Inflammatory macrophage (primary cell): ENCODE results near the gene KRT35.
A peak's percentile ranks its signal among the peaks of the same experiment; 100 is the strongest.

Experiments used
- DNase-seq, 2 donors: peaks; one replicate each; pipeline ENCODE4 v3.0.0-alpha.2; 2020 to 2022

The KRT35 gene

GRCh38 chr17:41486809-41487530, 6.0 kb upstream of the KRT35 start:
- peak; percentile 43 to 45 for DNase-seq

- DNase-seq, result no peak
These were observed 5.4 kb upstream of the KRT35 start for GRCh38 chr17:41486316-41486715.

- no peak for DNase-seq
These were observed 4.3 kb upstream of the KRT35 start for GRCh38 chr17:41484920-41485904.

- no peak for DNase-seq
These were observed 3.3 kb upstream of the KRT35 start for GRCh38 chr17:41483991-41484826.

- no peak for DNase-seq
These were observed 2.6 kb upstream of the KRT35 start for GRCh38 chr17:41483531-41483930.

- DNase-seq, result no peak
These were observed 370 bp downstream of the KRT35 start for GRCh38 chr17:41480581-41480980.

GRCh38 chr17:41480136-41480535, 815 bp downstream of the KRT35 start:
- peak in 1 of 2 donors; percentile 21 for DNase-seq

- DNase-seq, result no peak
These were observed 2.7 kb downstream of the KRT35 start for GRCh38 chr17:41478237-41478636.

GRCh38 chr17:41476866-41477815, 3.8 kb downstream of the KRT35 start:
- DNase-seq, result no peak

GRCh38 chr17:41475421-41475820, 5.5 kb downstream of the KRT35 start:
- no peak for DNase-seq

- no peak for DNase-seq
These were observed 6.1 kb downstream of the KRT35 start for GRCh38 chr17:41474863-41475262.

GRCh38 chr17:41468346-41468745, 12.6 kb downstream of the KRT35 start:
- DNase-seq, result no peak

GRCh38 chr17:41467561-41467960, 13.4 kb downstream of the KRT35 start:
- DNase-seq, result no peak

GRCh38 chr17:41466988-41467387, 14.0 kb downstream of the KRT35 start, which contains the start of gene KRT32:
KRT32 (minus strand) TSS chr17:41467386; CDS start chr17:41467325, 61 bp downstream.
- no peak for DNase-seq

GRCh38 chr17:41464682-41465081, 16.3 kb downstream of the KRT35 start:
- peak in 1 of 2 donors; percentile 22 for DNase-seq

- DNase-seq, result no peak
These were observed 16.8 kb downstream of the KRT35 start for GRCh38 chr17:41464173-41464572.

GRCh38 chr17:41463746-41464145, 17.2 kb downstream of the KRT35 start:
- no peak for DNase-seq

- DNase-seq, result no peak
These were observed 18.2 kb downstream of the KRT35 start for GRCh38 chr17:41462705-41463104.

- no peak for DNase-seq
These were observed 23.3 kb downstream of the KRT35 start for GRCh38 chr17:41457676-41458075.

GRCh38 chr17:41456204-41456603, 24.7 kb downstream of the KRT35 start:
- DNase-seq, result no peak

- no peak for DNase-seq
These were observed 25.7 kb downstream of the KRT35 start for GRCh38 chr17:41455236-41455635.
